HG03103 (cell line): ENCODE results near the gene DDX31.

ENCODE experiments used
- ATAC-seq: cut with Tn5 transposase; IDR thresholded peaks from one replicate; pipeline ENCODE4 v1.9.1; 2021; ENCODE audit warnings: low read depth; ENCODE audit not compliant: unreplicated experiment

DDX31 gene

DNA sequence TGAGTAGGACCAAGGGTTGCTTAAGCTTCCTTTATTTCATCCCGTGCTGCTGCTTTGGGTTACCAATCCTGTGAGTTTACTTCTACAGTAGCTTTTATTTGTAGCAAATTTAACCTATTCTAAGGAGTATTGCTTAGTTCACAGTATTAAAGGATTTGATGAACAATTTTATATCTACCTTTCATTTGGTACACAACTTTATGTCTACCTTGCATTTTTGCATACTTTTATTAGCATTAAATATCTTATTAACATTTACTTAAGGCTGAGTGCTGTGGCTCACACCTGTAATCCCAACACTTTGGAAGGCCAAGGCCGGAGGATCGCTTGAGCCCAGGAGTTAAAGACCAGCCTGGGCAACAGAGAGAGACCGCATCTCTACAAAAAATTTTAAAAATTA is 4.7 kb upstream of the DDX31 start:
- ATAC-seq: no peak

DNA sequence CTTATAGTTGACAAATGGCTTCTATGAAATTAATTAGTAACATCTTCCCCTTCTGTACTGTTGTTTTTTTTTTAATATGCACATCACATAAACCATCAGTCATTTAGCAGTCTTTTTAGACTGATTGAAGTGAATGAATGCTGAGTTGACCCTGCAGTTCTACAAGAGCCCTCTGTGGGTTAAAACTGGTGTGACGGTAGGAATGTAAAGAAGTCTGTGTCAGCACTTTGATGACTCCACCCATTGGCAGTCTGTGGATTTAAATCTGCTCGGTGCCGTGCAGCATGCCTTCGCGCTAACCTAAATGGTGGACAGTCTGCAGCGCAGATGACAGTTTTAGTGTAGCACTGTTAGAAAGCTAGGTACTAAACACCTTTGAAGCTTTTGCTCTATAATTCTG is 3.6 kb upstream of the DDX31 start:
- no peak for ATAC-seq

DNA sequence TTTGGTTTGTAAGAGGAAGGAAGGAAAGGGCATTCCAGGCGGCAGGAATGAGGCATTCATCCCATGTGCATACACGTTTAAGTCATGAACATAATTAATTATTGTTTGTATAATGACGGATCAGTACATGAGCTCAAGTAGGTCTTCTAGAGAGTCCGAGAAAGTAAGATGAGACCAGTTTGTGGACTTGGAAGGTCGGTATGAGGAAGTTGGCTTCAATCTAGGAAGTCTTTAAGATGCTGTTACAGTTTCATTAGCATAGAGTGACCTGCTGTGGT is 2.6 kb upstream of the DDX31 start:
- ATAC-seq: no peak

DNA sequence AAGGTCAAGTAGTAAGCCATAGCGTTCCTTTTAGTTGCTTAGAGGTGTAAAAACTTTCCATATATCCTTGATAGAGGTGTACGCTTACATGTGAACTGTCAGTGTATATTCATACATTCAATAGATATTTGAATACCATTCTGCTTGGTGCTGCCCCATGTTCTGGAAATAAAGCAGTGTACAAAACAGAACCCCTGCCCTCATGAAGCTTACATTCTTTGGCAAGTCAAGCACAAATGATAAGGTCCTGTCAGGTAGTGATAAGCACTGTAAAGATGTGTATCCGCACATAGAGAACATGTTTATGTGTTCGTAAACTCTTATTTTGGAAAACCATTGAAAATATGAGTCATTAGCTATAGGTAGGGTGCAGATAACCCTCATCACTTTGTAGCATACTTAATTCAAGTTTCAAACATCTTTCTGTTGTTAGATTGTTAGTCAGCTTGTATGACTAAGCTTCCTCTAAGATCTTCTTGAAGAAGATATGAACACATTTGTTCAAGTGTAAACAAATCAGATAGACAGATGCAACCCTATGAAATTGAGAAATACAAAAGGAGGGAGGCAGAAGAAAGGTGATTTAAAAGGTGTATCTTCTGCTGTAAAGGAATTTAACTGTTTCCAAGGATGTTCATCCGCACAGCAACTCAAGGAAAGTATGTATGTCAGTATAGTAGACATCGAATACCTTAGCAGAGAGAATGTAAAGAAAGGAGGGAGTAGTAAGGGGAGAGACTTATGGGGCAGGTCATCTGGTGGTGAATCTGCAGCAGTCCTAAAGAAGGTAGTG is 2.0 kb upstream of the DDX31 start:
- ATAC-seq: no peak

DNA sequence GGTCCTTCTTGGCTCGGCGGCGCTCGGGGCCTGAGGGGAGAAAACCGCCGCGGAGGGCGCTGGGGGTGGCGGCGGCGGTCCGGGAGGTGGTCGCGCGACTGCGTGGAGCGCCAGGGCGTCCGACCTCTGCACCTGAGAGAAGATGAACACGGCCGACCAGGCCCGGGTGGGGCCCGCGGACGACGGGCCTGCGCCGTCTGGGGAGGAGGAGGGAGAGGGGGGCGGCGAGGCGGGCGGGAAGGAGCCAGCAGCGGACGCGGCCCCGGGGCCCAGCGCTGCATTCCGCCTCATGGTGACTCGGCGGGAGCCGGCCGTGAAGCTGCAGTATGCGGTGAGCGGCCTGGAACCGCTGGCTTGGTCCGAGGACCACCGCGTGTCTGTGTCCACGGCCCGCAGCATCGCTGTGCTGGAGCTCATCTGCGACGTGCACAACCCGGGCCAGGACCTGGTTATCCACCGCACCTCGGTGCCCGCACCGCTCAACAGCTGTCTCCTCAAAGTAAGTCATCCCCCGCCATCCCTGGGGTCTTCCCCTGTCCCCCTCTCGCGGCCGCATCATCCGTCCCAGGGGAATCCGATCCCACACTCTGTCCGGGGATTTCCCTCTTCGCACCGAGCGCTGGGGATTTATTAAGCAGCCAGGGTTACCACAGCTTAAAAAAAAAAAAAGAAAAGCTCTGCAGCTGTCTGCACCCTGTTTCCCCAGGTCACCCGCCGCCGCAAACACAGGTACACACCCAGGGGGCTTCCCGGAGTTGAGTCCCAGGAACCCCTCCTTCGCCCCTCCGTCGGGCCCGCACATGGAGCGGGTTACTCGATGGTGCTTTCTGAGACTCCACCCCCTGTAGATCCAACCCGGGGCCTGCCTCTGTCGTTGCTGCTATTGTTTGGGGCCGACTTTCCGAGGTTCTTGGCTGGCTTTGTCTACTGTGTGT is 941 bp upstream of the DDX31 start, which contains the start of gene GTF3C4:
Gene GTF3C4 (plus strand): TSS at position 8 of the 935 bp plus-strand sequence. CDS start 135 bp downstream, at position 143.
- peak; percentile 35 for ATAC-seq

DNA sequence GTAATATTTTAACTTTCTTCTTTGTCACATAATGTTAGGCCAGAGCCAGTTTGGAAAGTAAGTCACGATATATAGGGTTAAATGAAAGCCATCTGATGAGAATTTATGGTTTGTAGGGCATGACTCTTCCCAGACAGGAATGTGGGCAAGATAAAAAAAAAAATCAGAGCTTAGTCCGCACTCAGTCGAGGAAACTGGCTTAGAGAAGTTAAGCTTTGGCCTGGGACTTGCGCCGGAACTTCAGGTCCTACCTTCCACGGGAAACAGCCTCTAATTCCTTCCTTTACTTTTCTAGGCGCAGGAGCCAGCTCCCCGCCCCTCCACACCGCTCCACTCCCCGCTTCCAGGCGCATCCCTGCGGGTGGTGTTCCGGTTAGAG is 475 bp downstream of the DDX31 start:
- ATAC-seq: peak; percentile 29

DNA sequence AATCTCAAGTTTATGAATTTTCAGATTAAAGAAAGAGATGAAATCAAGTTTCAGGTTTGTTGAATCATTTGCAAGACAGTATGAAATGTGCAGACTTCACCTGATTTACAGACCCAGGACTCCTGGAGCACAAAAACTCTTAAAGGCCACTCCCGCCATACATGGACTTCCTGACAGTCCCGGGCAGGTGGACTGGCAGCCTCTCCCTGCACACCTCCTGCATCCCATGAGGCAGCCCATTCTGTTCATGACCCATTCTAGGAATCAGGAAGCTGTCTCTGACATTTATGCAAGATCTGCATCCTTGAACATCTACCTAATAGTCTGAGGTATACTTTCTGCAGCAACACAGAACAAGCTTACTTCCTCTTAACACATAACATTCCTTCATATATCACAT is 5.9 kb downstream of the DDX31 start:
- ATAC-seq: no peak

DNA sequence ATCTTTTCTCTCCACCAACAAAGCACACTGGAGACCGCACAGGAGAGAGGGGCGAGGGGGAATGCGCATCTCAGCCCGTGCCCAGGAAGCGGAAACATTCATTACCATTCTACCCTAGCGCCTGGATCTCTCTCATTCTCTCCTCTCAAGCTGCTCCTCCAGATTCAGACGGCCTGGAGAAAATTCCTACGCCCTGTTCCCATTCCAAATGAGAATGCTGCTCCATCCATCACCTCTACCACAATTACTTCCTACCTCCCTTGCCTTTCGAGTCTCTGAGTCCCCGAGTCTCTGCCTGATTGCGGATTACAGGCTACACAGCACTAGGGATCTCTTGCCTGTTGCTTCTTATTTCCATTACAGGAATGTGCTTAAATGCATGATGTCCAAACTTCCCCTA is 6.7 kb downstream of the DDX31 start:
- no peak for ATAC-seq

DNA sequence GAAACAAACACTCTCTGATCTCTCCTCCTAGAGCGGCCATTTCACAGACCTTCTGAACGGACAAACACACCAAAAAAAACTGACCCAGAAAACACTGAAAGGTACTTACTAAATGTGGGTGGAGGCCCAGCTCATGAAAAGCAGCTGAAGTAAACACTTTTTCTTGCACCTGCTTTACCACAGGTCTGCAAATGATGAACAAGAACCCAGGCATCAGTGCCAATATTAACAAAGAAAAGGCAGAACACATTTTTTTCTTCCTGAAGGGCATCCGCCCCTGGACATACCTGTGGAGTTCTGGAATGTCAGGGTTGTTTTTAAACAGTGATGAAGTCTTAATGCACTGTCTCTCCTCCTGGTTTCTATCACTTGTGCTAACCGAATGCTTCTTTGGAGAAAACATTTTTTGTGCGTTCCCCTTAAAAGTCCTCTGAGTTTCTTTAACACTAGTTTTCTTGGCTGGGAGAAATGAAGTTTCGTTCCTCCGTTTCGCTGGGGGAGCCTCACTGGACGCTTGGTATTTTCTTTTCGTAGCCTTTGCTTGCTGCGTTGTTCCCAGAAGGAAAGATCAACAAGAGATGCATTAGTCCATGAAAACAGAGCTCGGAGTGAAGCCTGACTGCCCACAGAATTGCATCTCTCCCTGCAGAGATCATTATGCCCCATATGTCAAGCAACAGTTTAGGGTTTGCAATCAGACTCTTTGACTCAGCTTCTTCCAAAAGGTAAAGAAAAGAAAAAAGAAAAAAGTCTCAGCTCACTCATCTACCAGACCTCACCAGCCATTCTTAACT is 7.4 kb downstream of the DDX31 start:
- no peak for ATAC-seq

DNA sequence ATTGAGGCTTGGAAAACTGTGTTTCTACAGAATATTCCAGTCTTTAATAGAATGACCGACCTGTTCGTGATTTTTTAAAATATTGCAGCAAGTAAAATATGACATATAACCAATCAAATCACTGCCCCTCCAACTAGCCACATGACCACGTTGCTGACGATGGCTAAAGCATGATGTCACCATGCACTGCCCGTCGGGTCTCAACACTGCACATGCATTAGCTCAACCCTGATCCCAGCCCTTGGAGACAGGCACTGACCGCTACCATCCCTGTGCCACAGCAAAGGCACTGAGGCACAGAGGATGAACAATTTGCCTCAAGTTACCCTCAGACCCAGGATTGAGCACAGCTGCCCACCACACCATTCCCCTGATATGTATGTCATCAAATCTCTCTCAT is 13.5 kb downstream of the DDX31 start:
- ATAC-seq: no peak

DNA sequence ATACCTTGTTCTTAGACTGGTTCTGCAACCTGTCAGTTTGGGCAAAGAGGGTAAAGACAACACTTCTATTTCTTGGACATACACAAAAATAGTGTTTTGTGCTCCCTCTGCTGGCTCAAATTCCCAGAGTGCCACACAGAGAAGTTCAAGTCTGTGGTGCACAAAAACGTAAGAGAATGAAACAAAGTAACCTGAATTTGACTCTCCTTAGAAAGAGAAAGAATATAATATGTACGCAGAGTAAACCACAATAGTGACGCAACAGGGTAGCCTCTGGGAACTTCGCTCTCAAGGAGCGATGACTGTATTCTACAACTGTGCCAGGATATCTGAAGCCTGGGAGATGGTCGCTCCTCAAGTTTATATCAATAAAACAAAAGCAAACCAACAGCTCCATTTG is 18.5 kb downstream of the DDX31 start:
- ATAC-seq: no peak

DNA sequence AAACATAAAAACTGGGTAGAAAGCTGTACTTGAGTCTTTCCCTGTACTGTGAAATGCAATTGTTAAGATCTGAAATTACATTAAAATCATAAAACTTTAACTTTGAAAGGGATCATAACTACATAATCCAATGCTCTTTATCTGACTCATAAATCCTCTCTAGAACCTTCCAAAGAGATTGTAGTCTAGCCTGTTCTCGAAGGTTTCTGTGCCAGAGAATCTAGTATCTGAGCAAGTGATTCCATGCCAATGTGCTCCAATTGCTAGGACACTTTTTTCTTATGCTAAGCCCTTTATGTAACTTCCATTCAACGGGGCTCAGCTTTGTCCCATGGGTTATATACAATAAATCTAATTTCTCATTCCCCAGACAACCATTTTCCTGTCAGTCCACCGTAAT is 21.1 kb downstream of the DDX31 start:
- ATAC-seq: no peak

DNA sequence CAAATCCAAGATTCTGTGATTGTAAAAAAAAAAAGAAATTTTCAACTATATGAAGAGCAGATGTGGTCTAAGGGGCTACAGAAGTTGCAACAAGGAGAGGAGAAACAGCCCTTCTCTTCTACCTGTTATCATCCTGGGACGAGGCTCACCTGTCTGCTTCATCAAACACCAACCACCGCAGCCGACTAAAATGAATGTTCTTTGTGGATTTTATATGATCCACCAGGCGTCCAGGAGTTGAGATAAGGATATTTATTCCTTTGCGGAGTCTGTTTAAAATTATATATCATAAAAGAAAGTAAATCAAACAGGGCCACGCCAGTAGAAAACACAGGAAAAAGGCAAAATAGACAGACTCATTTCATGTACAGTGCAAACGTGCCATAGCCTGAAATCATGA is 21.5 kb downstream of the DDX31 start:
- no peak for ATAC-seq

DNA sequence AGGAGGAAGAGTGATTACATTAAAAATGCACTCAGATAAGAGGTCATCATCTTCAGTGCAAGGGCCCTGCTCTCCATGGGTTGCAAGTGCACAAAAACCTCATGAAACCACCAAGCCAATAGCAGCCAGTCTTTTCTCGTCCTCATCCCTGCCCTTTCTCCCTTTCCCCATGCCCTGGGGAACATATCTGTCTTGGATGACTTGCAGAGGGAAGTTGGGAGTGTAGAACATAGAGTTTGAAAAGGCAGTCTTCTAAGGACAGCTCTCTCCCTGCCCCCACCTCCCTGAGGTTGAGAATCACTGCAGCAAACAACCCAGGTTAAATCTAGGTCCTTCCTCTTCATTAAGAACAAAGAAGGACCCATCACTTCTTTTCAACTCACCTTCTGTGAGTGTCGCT is 22.0 kb downstream of the DDX31 start:
- ATAC-seq: no peak

DNA sequence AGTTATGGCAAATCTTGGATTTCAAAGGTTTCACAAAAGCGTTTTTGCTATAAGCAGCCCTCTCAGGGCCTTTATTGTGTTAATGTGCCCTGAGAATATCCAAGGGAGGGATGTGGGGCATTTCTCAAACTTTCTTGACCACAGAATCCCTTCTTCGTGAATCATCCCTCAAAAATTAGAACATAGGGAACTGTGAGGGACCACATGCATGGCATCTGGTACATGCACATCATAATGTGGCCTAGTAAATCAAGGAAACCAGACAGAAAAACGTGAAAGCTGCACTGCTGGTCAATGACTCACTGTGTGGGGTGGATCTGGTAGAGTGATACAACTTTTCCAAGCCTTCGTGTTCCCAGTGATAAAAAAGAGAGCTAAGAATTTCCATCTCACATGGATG is 22.4 kb downstream of the DDX31 start:
- no peak for ATAC-seq

DNA sequence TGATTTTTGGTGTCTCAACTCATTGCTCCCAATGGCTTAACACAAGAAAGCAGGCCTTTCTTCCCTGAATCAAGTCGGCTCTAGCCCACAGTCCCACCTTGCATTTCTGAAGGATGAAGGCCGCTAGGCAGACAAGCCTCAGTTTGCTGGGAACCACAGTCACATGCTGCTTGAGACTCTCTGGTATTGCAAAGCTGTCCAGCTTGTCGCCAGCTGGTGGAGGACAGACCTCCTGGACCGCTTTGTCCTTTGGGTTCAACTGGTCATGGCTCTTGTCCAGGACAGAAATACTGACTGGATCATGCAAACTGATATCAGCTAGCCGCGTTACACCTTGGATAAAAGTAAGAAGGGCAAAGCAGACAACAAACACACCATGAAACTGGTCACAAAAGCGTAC is 23.1 kb downstream of the DDX31 start:
- no peak for ATAC-seq

DNA sequence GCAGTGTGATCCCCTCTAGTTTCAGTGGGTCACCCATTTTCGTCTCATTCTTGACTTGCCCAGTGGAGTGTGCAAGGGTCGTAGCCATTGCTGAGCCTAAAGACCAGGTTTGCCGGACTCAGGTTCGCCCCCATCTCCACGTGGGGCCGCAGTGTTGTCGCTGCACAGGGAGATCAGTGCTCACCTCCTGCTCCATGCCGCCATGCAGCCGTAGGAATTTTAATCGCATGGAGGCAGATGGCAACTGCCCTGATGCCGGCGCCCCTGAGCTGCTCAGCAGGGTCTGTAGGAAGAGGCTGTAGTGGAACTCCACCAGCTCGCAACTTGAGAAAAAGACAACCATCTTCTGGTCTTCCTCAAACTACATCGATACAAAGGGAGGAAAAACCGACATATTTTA is 24.1 kb downstream of the DDX31 start:
- ATAC-seq: no peak

DNA sequence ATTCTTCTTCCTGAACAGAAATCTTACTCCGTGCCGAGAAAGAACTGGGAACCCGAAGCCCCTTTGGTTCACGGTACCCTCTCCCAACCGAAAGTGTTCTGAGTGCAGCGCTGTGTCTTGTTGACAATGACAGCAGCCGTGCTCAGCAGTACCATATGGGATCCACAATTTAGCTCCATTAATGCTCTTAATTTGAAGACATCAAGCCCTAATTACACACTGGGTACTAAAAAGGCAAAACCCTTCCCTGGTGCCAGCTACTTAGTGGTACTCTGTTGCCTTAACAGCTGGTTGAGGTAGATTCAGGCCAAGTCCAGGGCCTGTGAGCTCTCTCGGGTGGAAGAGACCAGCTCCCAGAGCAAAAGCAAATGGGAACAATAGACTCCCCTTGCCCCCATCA is 24.5 kb downstream of the DDX31 start:
- no peak for ATAC-seq

DNA sequence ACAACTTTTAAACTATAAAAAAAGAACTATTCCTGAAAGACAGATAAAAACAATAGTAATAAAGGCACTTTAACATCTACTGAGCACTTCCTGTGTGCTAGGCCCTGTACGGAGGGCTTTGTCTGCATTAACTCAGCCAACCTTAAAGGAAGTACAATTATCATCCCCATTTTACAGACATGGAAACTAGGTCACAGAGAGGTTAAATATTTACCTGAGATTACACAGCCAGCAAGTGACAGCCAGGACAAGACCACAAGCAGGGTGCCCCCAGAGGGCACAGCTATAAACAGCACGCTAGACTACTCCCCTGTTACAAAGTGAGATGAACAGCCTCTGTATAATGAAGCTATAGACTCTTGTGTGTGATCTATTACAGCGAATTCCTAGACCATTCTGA is 25.5 kb downstream of the DDX31 start:
- no peak for ATAC-seq

DNA sequence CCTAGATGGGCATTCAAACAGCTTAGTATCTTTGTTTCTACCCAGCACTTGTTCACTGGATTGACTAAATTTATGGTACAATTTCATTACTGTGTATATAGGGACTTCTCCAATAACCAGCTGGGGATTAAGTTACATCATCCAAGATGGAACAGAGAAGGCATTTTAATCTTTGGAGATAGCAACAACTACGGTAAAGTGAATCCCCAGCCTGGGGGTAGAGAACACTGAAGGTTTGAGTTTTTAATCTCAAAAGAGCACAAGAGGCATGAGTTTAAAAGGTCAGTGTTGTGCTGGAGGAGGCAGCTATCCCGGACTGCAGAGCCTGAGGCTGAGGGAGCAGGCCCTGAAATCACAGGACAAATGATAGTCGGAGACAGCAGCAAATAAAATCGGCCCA is 28.6 kb downstream of the DDX31 start:
- ATAC-seq: no peak

DNA sequence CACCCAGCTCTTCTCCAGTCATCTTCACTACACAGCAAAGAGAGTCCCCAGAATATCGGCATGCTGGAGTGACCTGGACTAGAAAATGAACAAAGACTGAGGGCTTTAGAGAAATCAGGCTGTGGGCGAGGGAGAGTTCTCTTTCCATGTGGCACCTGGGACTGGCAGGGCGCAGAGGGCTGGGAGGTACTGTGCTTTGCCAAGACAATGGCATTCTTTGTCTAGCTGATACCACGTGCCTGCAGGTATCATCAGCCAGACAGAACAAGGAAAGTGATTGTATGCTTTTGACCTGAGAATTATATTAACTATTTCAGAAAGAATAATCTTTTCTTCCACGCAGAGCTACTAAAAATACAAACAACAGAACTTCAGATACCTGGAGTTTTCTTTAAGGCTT is 30.5 kb downstream of the DDX31 start:
- no peak for ATAC-seq
